ENCODE data around the gene SHISAL1. TPM values are rescaled to one million over a fixed set of nuclear protein-coding genes. Genes with fewer than 3 reads are reported as not detected.

SHISAL1 gene
- under 0.01 TPM in 1 of 2 replicates, not detected in the other for total RNA-seq

DNA sequence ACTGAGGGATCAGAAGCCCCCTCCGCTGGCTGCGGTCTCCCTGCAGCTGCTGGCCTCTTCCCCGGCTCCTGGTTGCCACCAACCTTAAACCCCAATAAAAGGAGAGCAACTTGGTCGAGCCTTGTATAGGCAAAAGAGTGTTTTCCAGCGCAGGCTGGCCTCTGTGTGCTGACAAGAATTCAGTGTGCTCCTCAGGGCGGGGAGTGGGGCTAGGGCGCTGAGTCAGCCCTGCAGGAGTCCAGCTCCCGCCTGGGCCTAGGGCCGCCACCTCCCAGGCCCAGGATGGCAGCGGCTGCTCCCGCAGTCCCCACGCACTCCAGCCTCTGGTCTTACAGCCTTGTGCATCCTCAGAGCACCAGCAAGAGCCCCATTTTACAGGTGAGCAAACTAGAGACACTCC is at the start of gene SHISAL1:
SHISAL1 (minus strand) TSS at position 186 of the 400 bp plus-strand sequence. CDS start 12,006 bp downstream, outside the sequence.

Other genes with a start within 250 kb of the SHISAL1 start
- not detected in 2 replicates for gene PARVG, start 132.0 kb downstream of the SHISAL1 start, total RNA-seq
- 20.9 and 25.2 TPM in 2 replicates for gene RTL6, start 185.3 kb upstream of the SHISAL1 start, total RNA-seq